ENCODE measurements around the gene LMF1.
"Not testable (repeated sequence)": the region's sequence is repeated elsewhere in the genome, so short reads cannot be mapped to it uniquely, and the experiment has no call there.

The LMF1 gene

DNA sequence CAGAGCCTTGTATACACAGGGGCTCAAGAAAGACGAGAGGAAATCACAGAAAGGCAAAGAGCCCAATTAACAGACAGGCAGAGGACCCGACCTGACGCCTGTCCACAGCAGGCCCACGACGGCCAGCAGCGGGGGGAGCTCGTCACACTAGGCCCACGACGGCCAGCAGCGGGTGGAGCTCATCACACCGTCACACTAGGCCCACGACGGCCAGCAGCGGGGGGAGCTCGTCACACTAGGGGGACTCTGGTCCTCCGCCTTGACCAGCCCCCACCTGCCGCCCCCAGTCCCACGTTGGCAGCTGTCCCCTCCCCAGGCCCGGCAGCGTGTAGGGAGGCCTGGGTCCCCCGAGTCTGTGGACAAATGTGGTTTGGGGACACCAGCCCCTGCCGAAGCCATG is 146.6 kb downstream of the LMF1 start:
- Histone ChIP-seq H3K4me1 (ENCODE audit: control insufficient read depth in 5 of 5, insufficient read depth in 5 of 5, low read length in 5 of 5) (peaks cover 0 to 9% (median 5%) of the 10 kb centered on the region in 5 donors), H3K27me3 (ENCODE audit: control insufficient read depth in 5 of 5, insufficient read depth in 4 of 5, low read length in 5 of 5) (peaks cover 18 to 59% (median 43%) of the 10 kb centered on the region in 5 donors), H3K27ac (ENCODE audit: low read depth, low read length) (no peak overlapping the region), H3K9ac (ENCODE audit: low read length in 5 of 5) (no peak overlapping the region), H3K9me3 (ENCODE audit: control insufficient read depth in 5 of 5, low read length in 5 of 5) (peaks cover 0 to 2% (median 0%) of the 10 kb centered on the region in 5 donors), H3K36me3 (ENCODE audit: control insufficient read depth in 5 of 5, insufficient read depth in 5 of 5, low read length in 5 of 5) (no peaks in the 10 kb centered on the region), H3K4me3 (ENCODE audit: low read depth in 1 of 5, low read length in 5 of 5) (no peak overlapping the region)

DNA sequence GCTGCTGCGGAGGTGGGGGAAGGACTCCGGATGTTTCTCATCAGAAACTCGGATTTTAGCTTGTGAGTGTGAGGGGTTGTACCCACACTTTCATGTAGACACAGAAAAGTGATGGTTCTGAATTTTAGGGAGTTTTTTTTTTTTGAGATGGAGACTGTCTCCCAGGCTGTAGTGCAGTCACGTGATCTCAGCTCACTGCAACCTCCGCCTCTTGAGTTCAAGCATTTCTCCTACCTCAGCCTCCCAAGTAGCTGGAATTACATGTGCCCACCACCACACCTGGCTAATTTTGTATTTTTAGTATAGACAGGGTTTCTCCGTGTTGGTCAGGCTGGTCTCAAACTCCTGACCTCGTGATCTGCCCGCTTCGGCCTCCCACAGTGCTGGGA is 147.9 kb downstream of the LMF1 start:
- H3K9ac ChIP-seq (ENCODE audit: low read length in 5 of 5): no peak overlapping the region
- no peaks in the 10 kb centered on the region for H3K36me3 ChIP-seq (ENCODE audit: control insufficient read depth in 5 of 5, insufficient read depth in 5 of 5, low read length in 5 of 5)
- no peak overlapping the region for H3K4me3 ChIP-seq (ENCODE audit: low read depth in 1 of 5, low read length in 5 of 5)
- H3K4me1 ChIP-seq (ENCODE audit: control insufficient read depth in 5 of 5, insufficient read depth in 5 of 5, low read length in 5 of 5): peaks cover 0 to 9% (median 5%) of the 10 kb centered on the region in 5 donors
- no peak overlapping the region for H3K27ac ChIP-seq (ENCODE audit: low read depth, low read length)
- peaks cover 22 to 63% (median 52%) of the 10 kb centered on the region in 5 donors for H3K27me3 ChIP-seq (ENCODE audit: control insufficient read depth in 5 of 5, insufficient read depth in 4 of 5, low read length in 5 of 5)
- peaks cover 0 to 2% (median 0%) of the 10 kb centered on the region in 5 donors for H3K9me3 ChIP-seq (ENCODE audit: control insufficient read depth in 5 of 5, low read length in 5 of 5)

DNA sequence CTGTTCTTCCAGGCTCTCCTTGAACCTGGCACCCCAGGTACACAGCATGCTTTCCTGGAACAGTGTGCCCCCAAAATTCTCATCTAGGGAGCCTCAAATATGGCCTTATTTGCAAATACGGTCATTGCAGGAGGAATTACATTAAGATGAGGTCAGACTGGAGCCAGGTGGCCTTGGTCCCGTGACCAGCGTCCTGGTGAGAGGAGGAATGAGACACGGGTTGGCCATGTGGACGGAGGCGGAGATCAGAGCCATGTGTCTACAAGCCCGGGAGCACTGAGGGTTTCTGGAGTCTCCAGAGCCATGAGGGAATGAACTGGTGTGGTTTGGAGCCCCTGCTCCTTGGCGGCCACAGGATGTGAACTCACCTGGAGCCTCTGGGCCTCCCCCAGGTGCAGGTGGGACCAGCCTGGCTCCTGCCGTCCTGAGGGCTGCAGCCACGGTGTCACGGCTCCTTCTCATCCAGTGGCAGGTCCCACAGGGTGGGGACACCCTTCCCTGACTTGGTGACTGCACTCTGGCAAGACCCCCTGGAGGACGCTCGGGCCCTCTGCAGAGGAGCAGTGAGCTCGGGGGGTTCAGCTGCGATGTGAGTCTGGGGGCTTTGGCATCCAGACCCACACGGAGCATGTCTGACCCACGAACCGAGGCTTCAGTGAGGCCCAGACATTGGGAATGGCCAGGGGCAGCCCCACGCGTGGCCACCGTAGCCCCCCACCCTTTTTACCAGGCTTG is 148.4 kb downstream of the LMF1 start:
- H3K4me3 ChIP-seq (ENCODE audit: low read depth in 1 of 5, low read length in 5 of 5): no peak overlapping the region
- peaks cover 0 to 2% (median 0%) of the 10 kb centered on the region in 5 donors for H3K9me3 ChIP-seq (ENCODE audit: control insufficient read depth in 5 of 5, low read length in 5 of 5)
- H3K9ac ChIP-seq (ENCODE audit: low read length in 5 of 5): no peak overlapping the region
- H3K27ac ChIP-seq (ENCODE audit: low read depth, low read length): no peak overlapping the region
- no peaks in the 10 kb centered on the region for H3K36me3 ChIP-seq (ENCODE audit: control insufficient read depth in 5 of 5, insufficient read depth in 5 of 5, low read length in 5 of 5)
- peaks cover 0 to 9% (median 5%) of the 10 kb centered on the region in 5 donors for H3K4me1 ChIP-seq (ENCODE audit: control insufficient read depth in 5 of 5, insufficient read depth in 5 of 5, low read length in 5 of 5)
- H3K27me3 ChIP-seq (ENCODE audit: control insufficient read depth in 5 of 5, insufficient read depth in 4 of 5, low read length in 5 of 5): peaks cover 21 to 64% (median 52%) of the 10 kb centered on the region in 5 donors

DNA sequence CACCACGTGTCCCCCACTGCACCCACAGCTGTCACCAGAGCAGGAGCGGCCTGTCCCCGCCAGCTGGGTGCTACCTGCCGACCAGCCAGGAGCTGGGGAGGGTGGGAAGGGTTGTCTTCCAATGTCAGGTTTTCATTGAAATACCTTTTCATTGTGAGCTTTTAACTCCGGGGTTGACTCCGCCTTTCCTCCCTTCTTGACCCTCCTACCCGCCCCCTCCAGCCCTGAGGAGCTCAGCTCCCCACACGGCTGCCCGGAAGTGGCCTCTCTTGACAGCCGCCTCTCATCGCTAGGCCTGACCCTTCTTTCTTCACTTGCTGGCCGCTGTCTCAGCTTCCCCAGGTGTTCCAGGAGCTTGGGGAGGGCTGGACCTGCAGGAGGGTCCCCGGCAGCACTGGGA is 149.0 kb downstream of the LMF1 start:
- H3K9me3 ChIP-seq (ENCODE audit: control insufficient read depth in 5 of 5, low read length in 5 of 5): peaks cover 0 to 2% (median 0%) of the 10 kb centered on the region in 5 donors
- peaks cover 0 to 9% (median 5%) of the 10 kb centered on the region in 5 donors for H3K4me1 ChIP-seq (ENCODE audit: control insufficient read depth in 5 of 5, insufficient read depth in 5 of 5, low read length in 5 of 5)
- no peak overlapping the region for H3K27ac ChIP-seq (ENCODE audit: low read depth, low read length)
- H3K36me3 ChIP-seq (ENCODE audit: control insufficient read depth in 5 of 5, insufficient read depth in 5 of 5, low read length in 5 of 5): no peaks in the 10 kb centered on the region
- no peak overlapping the region for H3K4me3 ChIP-seq (ENCODE audit: low read depth in 1 of 5, low read length in 5 of 5)
- no peak overlapping the region for H3K9ac ChIP-seq (ENCODE audit: low read length in 5 of 5)
- peaks cover 16 to 64% (median 53%) of the 10 kb centered on the region in 5 donors for H3K27me3 ChIP-seq (ENCODE audit: control insufficient read depth in 5 of 5, insufficient read depth in 4 of 5, low read length in 5 of 5)

- H3K27me3 ChIP-seq (ENCODE audit: control insufficient read depth in 5 of 5, insufficient read depth in 4 of 5, low read length in 5 of 5): peaks cover 16 to 68% (median 56%) of the 10 kb centered on the region in 5 donors
- H3K4me1 ChIP-seq (ENCODE audit: control insufficient read depth in 5 of 5, insufficient read depth in 5 of 5, low read length in 5 of 5): peaks cover 0 to 9% (median 5%) of the 10 kb centered on the region in 5 donors
- no peak overlapping the region for H3K4me3 ChIP-seq (ENCODE audit: low read depth in 1 of 5, low read length in 5 of 5)
- H3K27ac ChIP-seq (ENCODE audit: low read depth, low read length): no peak overlapping the region
- no peak overlapping the region for H3K9ac ChIP-seq (ENCODE audit: low read length in 5 of 5)
- no peaks in the 10 kb centered on the region for H3K36me3 ChIP-seq (ENCODE audit: control insufficient read depth in 5 of 5, insufficient read depth in 5 of 5, low read length in 5 of 5)
- H3K9me3 ChIP-seq (ENCODE audit: control insufficient read depth in 5 of 5, low read length in 5 of 5): peaks cover 0 to 2% (median 0%) of the 10 kb centered on the region in 5 donors
Observed at GRCh38 chr16:820748-821147, 150.0 kb downstream of the LMF1 start.

DNA sequence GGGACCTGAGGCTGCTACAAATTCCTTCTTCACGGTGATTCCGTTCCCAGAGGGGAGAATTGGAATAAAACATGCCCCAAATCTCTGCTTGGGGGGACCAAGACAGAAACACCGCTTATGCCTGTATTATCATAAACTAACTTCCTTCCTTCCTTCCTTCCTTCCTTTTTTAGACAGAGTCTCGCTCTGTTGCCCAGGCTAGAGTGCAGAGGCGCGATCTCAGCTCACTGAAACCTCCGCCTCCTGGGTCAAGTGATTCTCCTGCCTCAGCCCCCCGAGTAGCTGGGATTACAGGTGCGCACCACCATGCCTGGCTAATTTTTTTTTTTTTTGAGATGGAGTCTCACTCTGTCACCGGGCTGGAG is 150.8 kb downstream of the LMF1 start:
- H3K4me1 ChIP-seq (ENCODE audit: control insufficient read depth in 5 of 5, insufficient read depth in 5 of 5, low read length in 5 of 5); H3K27ac ChIP-seq (ENCODE audit: low read depth, low read length); H3K36me3 ChIP-seq (ENCODE audit: control insufficient read depth in 5 of 5, insufficient read depth in 5 of 5, low read length in 5 of 5); H3K4me3 ChIP-seq (ENCODE audit: low read depth in 1 of 5, low read length in 5 of 5); H3K9ac ChIP-seq (ENCODE audit: low read length in 5 of 5); H3K9me3 ChIP-seq (ENCODE audit: control insufficient read depth in 5 of 5, low read length in 5 of 5): not testable (repeated sequence)
- H3K27me3 ChIP-seq (ENCODE audit: control insufficient read depth in 5 of 5, insufficient read depth in 4 of 5, low read length in 5 of 5): peaks cover 10 to 68% (median 53%) of the 10 kb centered on the region in 5 donors

DNA sequence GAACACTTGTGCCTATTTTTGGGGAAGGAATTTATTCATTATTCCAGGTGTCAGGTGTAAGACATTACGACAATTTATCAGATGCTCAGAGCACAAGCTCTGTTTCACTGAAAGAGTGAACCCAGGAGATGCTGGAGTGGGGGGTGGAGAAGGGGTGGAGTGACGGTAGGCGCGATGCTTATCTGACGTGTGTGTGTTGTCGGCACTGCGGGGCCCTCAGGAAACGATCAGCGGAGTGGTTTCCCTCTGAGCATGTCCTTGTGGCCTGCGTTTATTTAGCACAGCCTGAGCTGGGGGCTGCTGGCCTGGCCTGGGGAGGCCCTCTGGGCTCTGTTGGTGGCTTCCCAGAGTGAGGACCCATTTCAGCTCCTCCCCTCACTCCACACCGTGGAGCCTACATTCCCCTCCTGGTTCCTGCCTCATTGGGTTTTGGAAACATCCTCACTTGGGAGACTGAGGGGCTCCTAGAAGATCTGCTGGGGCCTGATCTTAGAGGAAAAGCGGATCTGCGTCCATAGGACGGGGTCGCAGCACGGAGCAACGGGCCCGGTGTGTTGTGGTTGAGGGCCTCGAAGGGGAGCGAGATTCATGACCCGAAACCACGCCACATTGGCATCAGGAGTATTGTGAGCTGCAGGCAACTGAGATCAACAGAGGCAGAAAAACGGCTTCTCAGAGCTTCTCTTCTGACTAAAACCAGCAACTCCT is 151.3 kb downstream of the LMF1 start:
- Histone ChIP-seq H3K36me3 (ENCODE audit: control insufficient read depth in 5 of 5, insufficient read depth in 5 of 5, low read length in 5 of 5) (no peaks in the 10 kb centered on the region), H3K9ac (ENCODE audit: low read length in 5 of 5) (no peak overlapping the region), H3K4me1 (ENCODE audit: control insufficient read depth in 5 of 5, insufficient read depth in 5 of 5, low read length in 5 of 5) (no peaks in the 10 kb centered on the region), H3K27me3 (ENCODE audit: control insufficient read depth in 5 of 5, insufficient read depth in 4 of 5, low read length in 5 of 5) (peaks cover 8 to 63% (median 55%) of the 10 kb centered on the region in 5 donors), H3K9me3 (ENCODE audit: control insufficient read depth in 5 of 5, low read length in 5 of 5) (peaks cover 0 to 2% (median 0%) of the 10 kb centered on the region in 5 donors), H3K27ac (ENCODE audit: low read depth, low read length) (no peak overlapping the region), H3K4me3 (ENCODE audit: low read depth in 1 of 5, low read length in 5 of 5) (no peak overlapping the region)

GRCh38 chr16:818592-818991 is 152.2 kb downstream of the LMF1 start:
- no peak overlapping the region for H3K4me3 ChIP-seq (ENCODE audit: low read depth in 1 of 5, low read length in 5 of 5)
- H3K9me3 ChIP-seq (ENCODE audit: control insufficient read depth in 5 of 5, low read length in 5 of 5): peaks cover 0 to 2% (median 0%) of the 10 kb centered on the region in 5 donors
- H3K4me1 ChIP-seq (ENCODE audit: control insufficient read depth in 5 of 5, insufficient read depth in 5 of 5, low read length in 5 of 5): peaks cover 0 to 5% (median 0%) of the 10 kb centered on the region in 5 donors
- H3K36me3 ChIP-seq (ENCODE audit: control insufficient read depth in 5 of 5, insufficient read depth in 5 of 5, low read length in 5 of 5): no peaks in the 10 kb centered on the region
- no peak overlapping the region for H3K27ac ChIP-seq (ENCODE audit: low read depth, low read length)
- no peak overlapping the region for H3K9ac ChIP-seq (ENCODE audit: low read length in 5 of 5)
- H3K27me3 ChIP-seq (ENCODE audit: control insufficient read depth in 5 of 5, insufficient read depth in 4 of 5, low read length in 5 of 5): peaks cover 15 to 64% (median 60%) of the 10 kb centered on the region in 5 donors

DNA sequence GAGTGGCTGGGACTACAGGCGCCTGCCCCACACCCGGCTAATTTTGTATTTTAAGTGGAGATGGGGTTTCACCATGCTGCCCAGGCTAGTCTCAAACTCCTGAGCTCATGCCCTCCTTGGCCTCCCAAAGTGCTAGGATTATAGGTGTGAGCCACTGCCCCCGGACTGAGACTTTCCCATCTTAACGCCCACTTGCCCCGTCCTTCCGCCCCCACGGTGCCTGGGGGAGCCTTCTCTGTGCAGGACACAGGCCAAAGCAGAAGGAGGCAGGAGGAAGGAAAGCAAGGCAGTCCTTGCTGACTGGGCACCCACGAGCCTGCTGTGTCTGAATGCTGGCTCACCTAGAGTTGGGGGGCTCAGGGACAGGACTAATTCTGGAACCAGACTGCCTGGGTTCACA is 152.7 kb downstream of the LMF1 start:
- Histone ChIP-seq H3K9ac (ENCODE audit: low read length in 5 of 5) (no peak overlapping the region), H3K4me3 (ENCODE audit: low read depth in 1 of 5, low read length in 5 of 5) (no peak overlapping the region), H3K27me3 (ENCODE audit: control insufficient read depth in 5 of 5, insufficient read depth in 4 of 5, low read length in 5 of 5) (peaks cover 19 to 64% (median 60%) of the 10 kb centered on the region in 5 donors), H3K4me1 (ENCODE audit: control insufficient read depth in 5 of 5, insufficient read depth in 5 of 5, low read length in 5 of 5) (peaks cover 0 to 9% (median 0%) of the 10 kb centered on the region in 5 donors), H3K36me3 (ENCODE audit: control insufficient read depth in 5 of 5, insufficient read depth in 5 of 5, low read length in 5 of 5) (no peaks in the 10 kb centered on the region), H3K9me3 (ENCODE audit: control insufficient read depth in 5 of 5, low read length in 5 of 5) (peaks cover 0 to 2% (median 0%) of the 10 kb centered on the region in 5 donors), H3K27ac (ENCODE audit: low read depth, low read length) (no peak overlapping the region)

Data from subcutaneous abdominal adipose tissue (tissue), 5 donors.